GM10266 (cell line): ENCODE data around the gene PACS2.
A peak's percentile ranks its signal among the peaks of the same experiment; 100 is the strongest.

Experiments used
- DNase-seq: peaks from one replicate; pipeline ENCODE4 v3.0.0; 2012; ENCODE audit errors: extremely low spot score
- CTCF ChIP-seq: IDR thresholded peaks from 2 replicates; pipeline ENCODE4 v1.5.1; 2012; ENCODE audit warnings: mild to moderate bottlenecking, low read depth; ENCODE audit not compliant: control insufficient read depth, insufficient read depth; ENCODE audit errors: missing control alignments

Gene PACS2

DNA sequence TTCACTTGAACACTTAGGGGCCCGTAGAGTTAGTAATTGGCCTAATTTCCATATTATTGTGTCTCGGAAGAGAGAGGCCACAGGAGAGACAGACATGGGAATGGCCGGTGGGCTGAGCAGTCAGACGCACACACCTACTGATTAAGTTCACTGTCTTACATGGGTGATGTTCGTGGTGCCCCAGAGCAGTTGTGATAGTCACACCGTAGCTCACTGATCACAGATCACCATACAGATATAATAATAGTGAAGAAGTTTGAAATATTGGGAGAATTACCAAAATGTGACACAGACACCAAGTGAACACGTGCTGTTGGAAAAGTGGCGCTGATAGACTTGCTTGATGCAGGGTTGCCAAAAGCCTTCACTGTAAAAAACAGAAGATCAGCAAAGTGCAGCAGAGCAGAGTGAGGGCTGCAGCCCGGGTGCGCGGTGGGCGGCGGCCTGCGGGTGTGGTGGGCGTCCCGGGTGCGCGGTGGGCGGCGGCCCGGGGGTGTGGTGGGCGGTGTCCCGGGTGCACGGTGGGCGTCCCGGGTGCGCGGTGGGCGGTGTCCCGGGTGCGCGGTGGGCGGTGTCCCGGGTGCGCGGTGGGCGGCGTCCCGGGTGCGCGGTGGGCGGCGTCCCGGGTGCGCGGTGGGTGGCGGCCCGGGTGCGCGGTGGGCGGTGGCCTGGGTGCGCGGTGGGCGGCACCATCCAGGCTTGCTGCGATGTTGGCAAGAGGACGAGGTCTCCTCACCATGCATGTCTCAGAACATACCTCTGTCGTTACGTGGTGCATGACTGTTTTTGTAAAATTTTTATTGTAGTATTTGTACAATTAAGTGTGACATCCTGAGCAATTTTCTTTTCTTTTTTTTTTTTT lies 49.5 kb downstream of the PACS2 start:
- peak; percentile 74 for DNase-seq
- no peak for TF ChIP-seq CTCF

DNA sequence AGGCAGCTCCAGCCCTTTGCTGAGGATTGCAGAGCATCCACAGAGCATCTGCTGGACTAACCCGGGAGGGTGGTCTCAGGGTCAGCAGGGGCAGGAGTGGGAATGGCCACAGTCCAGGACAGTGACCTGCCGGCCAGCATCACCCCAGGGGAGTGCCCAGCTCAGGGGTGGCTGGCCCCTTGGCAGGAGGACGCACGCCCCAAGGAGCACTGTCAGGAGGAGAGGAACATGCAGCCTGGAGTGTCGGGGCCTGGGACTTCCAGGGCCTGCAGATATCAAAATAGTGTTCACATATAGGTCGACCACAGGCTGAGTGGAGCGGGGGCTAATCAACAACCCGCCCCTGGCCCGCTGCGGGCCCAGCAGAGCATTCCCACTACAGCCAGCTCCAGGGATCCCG lies 50.6 kb downstream of the PACS2 start:
- DNase-seq, result no peak
- TF ChIP-seq CTCF, result no peak

- DNase-seq, result no peak
- TF ChIP-seq CTCF, result no peak
Observed at GRCh38 chr14:105365681-105366080, 51.1 kb downstream of the PACS2 start.

DNA sequence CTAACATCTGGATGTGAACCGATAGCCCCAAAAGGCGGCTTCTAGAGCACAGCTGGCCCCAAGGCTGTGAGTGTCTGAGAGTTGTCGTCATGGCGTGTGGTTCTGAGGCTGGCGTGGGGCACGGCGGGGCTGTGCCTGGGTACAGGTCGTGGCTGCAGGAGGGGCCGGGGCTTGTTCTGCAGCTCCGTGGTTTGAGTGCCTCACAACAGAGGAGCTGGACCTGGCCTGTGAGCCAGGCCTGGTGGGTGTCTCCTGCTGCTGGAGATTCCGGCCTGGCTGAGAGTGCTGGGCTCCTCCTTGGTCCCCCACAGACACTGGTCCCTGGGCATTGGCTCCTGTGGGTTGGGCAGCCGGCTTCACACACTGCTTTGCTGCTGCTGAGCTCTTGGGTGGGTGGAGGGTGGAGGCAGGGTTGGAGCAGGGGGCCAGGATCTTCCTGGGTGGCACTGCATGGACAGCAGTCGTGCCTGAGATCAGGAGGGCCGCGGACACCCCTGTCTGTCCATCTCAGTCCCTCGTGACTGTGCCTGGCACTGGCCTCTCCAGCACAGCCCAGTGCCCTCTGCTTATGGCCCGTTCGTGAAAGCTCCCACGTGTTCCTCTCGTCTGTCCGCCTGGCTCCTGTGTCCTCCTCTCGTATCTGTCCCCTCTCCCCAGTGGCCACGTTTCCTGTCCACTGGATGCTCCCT lies 52.0 kb downstream of the PACS2 start:
- TF ChIP-seq CTCF, result no peak
- no peak for DNase-seq

DNA sequence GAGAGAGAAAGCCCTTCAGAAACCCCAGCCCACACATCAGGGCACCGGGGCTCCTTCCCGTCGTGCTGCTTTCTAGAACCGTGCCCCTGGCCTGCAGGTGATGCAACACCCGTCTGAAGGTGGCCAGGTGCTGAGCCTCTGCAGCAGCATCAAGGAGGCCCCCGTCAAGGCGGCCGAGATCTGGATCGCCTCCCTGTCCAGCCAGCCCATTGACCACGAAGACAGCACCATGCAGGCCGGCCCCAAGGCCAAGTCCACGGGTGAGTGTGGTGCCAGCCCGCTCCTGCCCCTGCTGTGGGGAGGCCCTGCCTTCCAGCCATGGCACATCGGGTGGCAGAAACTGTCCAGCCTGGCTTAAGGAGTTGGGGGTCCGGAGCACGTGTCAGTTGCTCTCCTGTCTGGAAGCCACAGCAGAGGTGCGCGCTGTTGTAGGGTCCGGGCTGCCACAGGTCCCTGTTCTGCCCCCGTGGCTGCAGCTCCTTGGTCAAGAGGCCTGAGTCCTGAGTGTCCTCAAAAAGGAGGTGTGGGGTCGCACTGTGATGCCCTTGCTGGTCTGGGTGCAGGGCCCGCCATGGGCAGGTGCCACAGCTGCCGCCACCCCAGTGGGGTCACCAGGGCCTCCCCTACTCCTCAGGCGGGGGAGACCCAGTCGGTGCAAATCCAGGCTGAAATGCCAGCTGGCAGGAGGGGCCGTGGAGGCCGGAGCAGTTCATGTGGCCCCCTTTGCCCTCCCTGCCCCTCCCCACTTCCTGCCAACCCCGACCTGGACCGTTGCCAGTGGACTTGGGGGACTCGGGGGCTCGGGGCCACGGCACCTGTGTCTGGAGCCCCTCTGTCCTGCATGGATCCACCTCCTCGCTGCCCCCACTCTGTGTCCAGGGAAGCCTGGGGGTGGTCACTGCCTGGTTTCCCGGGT lies 52.8 kb downstream of the PACS2 start:
- no peak for TF ChIP-seq CTCF
- no peak for DNase-seq

- DNase-seq, result no peak
- TF ChIP-seq CTCF, result no peak
Observed at GRCh38 chr14:105368032-105368417, 53.5 kb downstream of the PACS2 start.
